IMR-90 (cell line): ENCODE data around the gene FMN2. TPM values are rescaled to one million over a fixed set of nuclear protein-coding genes. Genes with fewer than 3 reads are reported as not detected.
A peak's percentile ranks its signal among the peaks of the same experiment; 100 is the strongest.

Source experiments
- ATAC-seq: fragments of 200-7000 bp; cut with Tn5 transposase; 2 replicates; pipeline ENCODE4 v1.9.1; 2020; ENCODE audit warnings: low read depth, mild to moderate bottlenecking, moderate library complexity
- BruUV-seq: library from RNA; stranded (reverse); fragments of 400-500 nt; replicated peaks from 2 replicates; lab custom pipeline; 2021; lab: Mats Ljungman, UMichigan
- CTCF ChIA-PET: fragments of 300-600 bp; formaldehyde crosslinking; extraction: SDS; loops from one replicate; lab custom pipeline; 2021; ENCODE audit warnings: antibody characterized with exemption; lab: Yijun Ruan, JAX
- POLR2A ChIA-PET: fragments of 300-600 bp; sonication (Branson Sonifier 250); formaldehyde crosslinking; loops from one replicate; lab custom pipeline; 2022; ENCODE audit warnings: antibody characterized with exemption; ENCODE audit not compliant: unreplicated experiment; lab: Charles Lee
- DNase-seq: peaks from one replicate; pipeline ENCODE4 v3.0.0; 2013
- H2AFZ ChIP-seq: replicated peaks from 2 replicates; pipeline ENCODE3; 2013; ENCODE audit warnings: low read length, mild to moderate bottlenecking; ENCODE audit not compliant: poor library complexity
- H2AK5ac ChIP-seq: 2 replicates; pipeline ENCODE4 v1.6.1; 2013; ENCODE audit warnings: low read depth, low read length, inconsistent platforms
- H2AK9ac ChIP-seq: replicated peaks from 2 replicates; pipeline ENCODE3; 2013; ENCODE audit warnings: mild to moderate bottlenecking, low read depth, low read length, moderate library complexity; ENCODE audit not compliant: poor library complexity
- H2BK120ac ChIP-seq: 2 replicates; pipeline ENCODE4 v1.6.1; 2013; ENCODE audit warnings: low read depth, low read length, inconsistent platforms
- H2BK15ac ChIP-seq: 3 replicates; pipeline ENCODE4 v1.6.1; 2013; ENCODE audit warnings: low read depth, low read length, inconsistent platforms
- H2BK20ac ChIP-seq: 2 replicates; pipeline ENCODE4 v1.6.1; 2013; ENCODE audit warnings: low read depth, mild to moderate bottlenecking, inconsistent platforms, low read length, moderate library complexity
- H2BK5ac ChIP-seq: 2 replicates; pipeline ENCODE4 v1.6.1; 2013; ENCODE audit warnings: mild to moderate bottlenecking, low read depth, low read length, inconsistent platforms; ENCODE audit not compliant: poor library complexity, severe bottlenecking
- H3K14ac ChIP-seq: replicated peaks from 2 replicates; pipeline ENCODE4 v1.6.1; 2013; ENCODE audit warnings: low read depth, low read length, inconsistent platforms
- H3K18ac ChIP-seq: 2 replicates; pipeline ENCODE4 v1.6.1; 2013; ENCODE audit warnings: low read depth, low read length, control low read depth
- H3K23ac ChIP-seq: 2 replicates; pipeline ENCODE4 v1.6.1; 2013; ENCODE audit warnings: low read depth, low read length, inconsistent platforms
- H3K27ac ChIP-seq: 2 replicates; pipeline ENCODE4 v1.5.1; 2013; ENCODE audit warnings: mild to moderate bottlenecking, control low read depth, low read length; ENCODE audit not compliant: insufficient read depth
- H3K27me3 ChIP-seq: 2 replicates; pipeline ENCODE4 v1.6.1; 2013; ENCODE audit warnings: low read length; ENCODE audit not compliant: control insufficient read depth, insufficient read depth
- H3K36me3 ChIP-seq: 2 replicates; pipeline ENCODE4 v1.6.1; 2013; ENCODE audit warnings: low read length, mixed read lengths; ENCODE audit not compliant: control insufficient read depth, insufficient read depth
- H3K4ac ChIP-seq: 2 replicates; pipeline ENCODE4 v1.6.1; 2013; ENCODE audit warnings: low read depth, low read length, inconsistent platforms
- H3K4me1 ChIP-seq: 2 replicates; pipeline ENCODE4 v1.6.1; 2013; ENCODE audit warnings: low read length, mixed read lengths; ENCODE audit not compliant: control insufficient read depth, insufficient read depth
- H3K4me2 ChIP-seq: 2 replicates; pipeline ENCODE4 v1.6.1; 2013; ENCODE audit warnings: low read depth, mild to moderate bottlenecking, control low read depth, low read length, moderate library complexity
- H3K4me3 ChIP-seq: 2 replicates; pipeline ENCODE4 v1.5.1; 2013; ENCODE audit warnings: low read depth, mild to moderate bottlenecking, control low read depth, low read length, moderate library complexity; ENCODE audit not compliant: insufficient read depth
- H3K56ac ChIP-seq: 2 replicates; pipeline ENCODE4 v1.6.1; 2013; ENCODE audit warnings: low read length, inconsistent platforms; ENCODE audit not compliant: insufficient read depth; ENCODE audit errors: extremely low read depth
- H3K79me1 ChIP-seq, 2 experiments: 2 replicates each; pipeline ENCODE4 v1.6.1; 2013; ENCODE audit warnings: low read length in 2 of 2, inconsistent platforms in 1 of 2, low read depth in 1 of 2
- H3K9ac ChIP-seq: 2 replicates; pipeline ENCODE4 v1.6.1; 2013; ENCODE audit warnings: low read depth, low read length, control low read depth
- H3K9me1 ChIP-seq: 2 replicates; pipeline ENCODE4 v1.6.1; 2013; ENCODE audit warnings: low read length, inconsistent platforms; ENCODE audit not compliant: insufficient read depth
- H3K9me3 ChIP-seq: 2 replicates; pipeline ENCODE4 v1.6.1; 2013; ENCODE audit warnings: low read length; ENCODE audit not compliant: control insufficient read depth, insufficient read depth
- H4K20me1 ChIP-seq: 2 replicates; pipeline ENCODE4 v1.6.1; 2013; ENCODE audit warnings: low read length, inconsistent platforms; ENCODE audit not compliant: insufficient read depth
- H4K5ac ChIP-seq: 2 replicates; pipeline ENCODE4 v1.6.1; 2013; ENCODE audit warnings: mild to moderate bottlenecking, low read depth, low read length, control low read depth
- H4K8ac ChIP-seq, 2 experiments: 2 replicates each; pipeline ENCODE4 v1.6.1; 2013; ENCODE audit warnings: low read depth in 2 of 2, low read length in 2 of 2, control low read depth in 1 of 2, inconsistent platforms in 1 of 2
- H4K91ac ChIP-seq: 2 replicates; pipeline ENCODE4 v1.6.1; 2013; ENCODE audit warnings: low read depth, low read length, inconsistent platforms; ENCODE audit not compliant: insufficient read depth
- CEBPB ChIP-seq: IDR thresholded peaks from 2 replicates; pipeline ENCODE4 v1.6.1; 2012; ENCODE audit warnings: low read depth, low read length, improper control_type of control experiment
- CTCF ChIP-seq: conservative IDR thresholded peaks from 2 replicates; pipeline ENCODE4 v1.5.1; 2012; ENCODE audit warnings: mild to moderate bottlenecking, low read depth, low read length, improper control_type of control experiment
- ELK1 ChIP-seq: fragments of 150-350 bp; IDR thresholded peaks from 2 replicates; pipeline ENCODE4 v1.6.1; 2016; ENCODE audit warnings: low read depth, mild to moderate bottlenecking, low read length, moderate library complexity, borderline replicate concordance
- MAFK ChIP-seq: IDR thresholded peaks from 2 replicates; pipeline ENCODE4 v1.6.1; 2012; ENCODE audit warnings: low read depth, low read length, improper control_type of control experiment
- MAZ ChIP-seq: IDR thresholded peaks from 2 replicates; pipeline ENCODE4 v1.6.1; 2012; ENCODE audit warnings: low read depth, mild to moderate bottlenecking, low read length, improper control_type of control experiment, moderate library complexity, borderline replicate concordance
- NFE2L2 ChIP-seq: fragments of 150-350 bp; IDR thresholded peaks from 2 replicates; pipeline ENCODE4 v1.6.1; 2016; ENCODE audit warnings: low read depth, mild to moderate bottlenecking, low read length
- RAD21 ChIP-seq: IDR thresholded peaks from 2 replicates; pipeline ENCODE4 v1.6.1; 2012; ENCODE audit warnings: low read length, improper control_type of control experiment
- USF2 ChIP-seq: fragments of 150-350 bp; IDR thresholded peaks from 2 replicates; pipeline ENCODE4 v1.6.1; 2017; ENCODE audit warnings: mild to moderate bottlenecking, antibody characterized with exemption, low read length, low read depth
- WGBS, 2 experiments: methylation state at CpG; one replicate each; pipeline versions ENCODE4 v1.1.5 to v1.1.7; 2013; ENCODE audit warnings: missing lambda C conversion rate in 2 of 2; ENCODE audit not compliant: insufficient read length in 1 of 2; ENCODE audit errors: extremely low coverage in 2 of 2; 5-methylcytosine and 5-hydroxymethylcytosine counted together
- dilution Hi-C: fragments of 300-500 bp; cut with HindIII; formaldehyde crosslinking; loops from one replicate; pipeline ENCODE4 v1.14.3; 2018; ENCODE audit warnings: low sequenced_read_pairs; ENCODE audit not compliant: unreplicated experiment
- in situ Hi-C: fragments of 300-500 bp; cut with MboI; formaldehyde crosslinking; loops from 3 replicates; pipeline ENCODE4 v1.14.3; 2019; ENCODE audit warnings: low sequenced_read_pairs, inconsistent platforms, mixed read lengths
- intact Hi-C: fragments of 100-400 bp; cut with micrococcal nuclease; formaldehyde crosslinking; loops from 2 replicates; pipeline ENCODE4 v1.10.0; 2022
- polyA plus RNA-seq, 3 experiments: library from polyadenylated mRNA; depleted of rRNA; stranded (reverse); fragments of >200 nt; gene quantifications; 2 replicates each; pipeline ENCODE4 v1.2.3, GENCODE V29; 2012; ENCODE audit warnings: low replicate concordance in 1 of 3
- total RNA-seq: library from RNA; depleted of rRNA; stranded (reverse); fragments of >200 nt; gene quantifications from 2 replicates; pipeline ENCODE4 v1.2.3, GENCODE V29; 2012

FMN2 gene
- total and polyA plus RNA-seq, 2 of the 4 experiments (the other 2 are of a cell fraction): 29.0 to 35.8 TPM

GRCh38 chr1:240254006-240254405 lies 162.3 kb downstream of the FMN2 start:
- H3K9me3 ChIP-seq: peaks cover 4% of the 10 kb centered on the region
- no peaks in the 10 kb centered on the region for H3K9me1 ChIP-seq
- no peak overlapping the region for H3K4me3 ChIP-seq
- H2BK20ac ChIP-seq: peak overlapping the region; percentile 29; the same call in 1 of the 2 replicates
- dilution Hi-C loops (no loop called here), in situ Hi-C loops (no loop called here), intact Hi-C loops (no loop called here)
- peak overlapping the region; percentile 6; the same call in 1 of the 2 replicates for H2AK5ac ChIP-seq
- peak overlapping the region in 1 of 2 experiments; percentile 24; a peak in 1 of 4 replicates for H4K8ac ChIP-seq
- DNase-seq (no peak), ATAC-seq (no peak)
- H3K36me3 ChIP-seq: peaks cover 4% of the 10 kb centered on the region
- peak overlapping the region; percentile 3 for H2BK120ac ChIP-seq
- H3K27me3 ChIP-seq: no peaks in the 10 kb centered on the region
- no peak overlapping the region for H3K27ac ChIP-seq
- H4K20me1 ChIP-seq: no peaks in the 10 kb centered on the region
- no peak overlapping the region for H3K9ac ChIP-seq
- TF ChIP-seq CEBPB (no peak), CTCF (no peak), MAFK (no peak), USF2 (no peak), ELK1 (no peak), RAD21 (no peak), MAZ (no peak), NFE2L2 (no peak)
- ChIA-PET POLR2A (no interaction called here), CTCF (no interaction called here)
- H3K79me1 ChIP-seq: peaks cover 8 to 33% of the 10 kb centered on the region in 2 experiments
- H2AFZ ChIP-seq: no peak overlapping the region
- no peak overlapping the region for H3K56ac ChIP-seq
- WGBS, 2 experiments: no CpG with 5 or more reads among the region's 5 CpGs
- no peak overlapping the region for H3K14ac ChIP-seq
- BruUV-seq: no TSS peak
- peak overlapping the region; percentile 34 for H3K4ac ChIP-seq
- H3K23ac ChIP-seq: no peak overlapping the region
- H3K4me2 ChIP-seq: no peak overlapping the region
- H4K91ac ChIP-seq: no peak overlapping the region; the same call in 1 of the 2 replicates
- H2AK9ac ChIP-seq: no peak overlapping the region
- no peak overlapping the region for H3K18ac ChIP-seq
- H3K4me1 ChIP-seq: no peaks in the 10 kb centered on the region; the same call in 1 of the 2 replicates
- no peak overlapping the region; the same call in 1 of the 2 replicates for H4K5ac ChIP-seq
- no peak overlapping the region for H2BK5ac ChIP-seq
- peak overlapping the region; percentile 57; the same call in 1 of the 3 replicates for H2BK15ac ChIP-seq
